LNCaP clone FGC (cell line): ENCODE measurements around the gene GAB2.

ENCODE experiments used
- DNase-seq: peaks from one replicate; pipeline ENCODE4 v3.0.0-alpha.2; 2011; ENCODE audit warnings: low read depth
- H3K4me3 ChIP-seq: 2 replicates; pipeline ENCODE4 v1.5.1; 2011; ENCODE audit warnings: mild to moderate bottlenecking, low read depth, low read length, control low read depth
- TF ChIP-seq, protein P1 (sequence below): IDR thresholded peaks from 2 replicates; pipeline ENCODE4 v1.5.1; 2012; ENCODE audit warnings: mild to moderate bottlenecking; ENCODE audit not compliant: control insufficient read depth, insufficient read depth; ENCODE audit errors: extremely low read depth

Gene GAB2

DNA sequence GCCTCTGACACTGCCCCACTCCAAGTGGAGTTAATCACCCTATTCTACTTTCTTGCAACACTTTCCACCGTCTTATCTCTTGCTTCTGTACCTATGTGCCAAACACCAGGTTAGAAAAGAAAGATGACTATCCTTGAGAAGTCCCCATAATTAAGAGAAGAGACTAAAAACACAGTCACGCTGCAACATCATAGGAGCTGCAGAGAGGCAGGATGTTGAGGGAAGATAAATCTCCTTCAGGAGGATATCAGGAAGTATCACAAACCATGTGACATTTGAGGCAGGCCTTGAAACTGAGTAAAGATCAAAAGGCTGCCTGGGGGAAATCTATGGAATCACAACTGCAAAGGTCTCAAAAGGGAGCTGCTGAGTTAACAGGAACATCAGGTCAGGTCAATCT is 24.8 kb downstream of the GAB2 start:
- TF ChIP-seq, protein P1, sequence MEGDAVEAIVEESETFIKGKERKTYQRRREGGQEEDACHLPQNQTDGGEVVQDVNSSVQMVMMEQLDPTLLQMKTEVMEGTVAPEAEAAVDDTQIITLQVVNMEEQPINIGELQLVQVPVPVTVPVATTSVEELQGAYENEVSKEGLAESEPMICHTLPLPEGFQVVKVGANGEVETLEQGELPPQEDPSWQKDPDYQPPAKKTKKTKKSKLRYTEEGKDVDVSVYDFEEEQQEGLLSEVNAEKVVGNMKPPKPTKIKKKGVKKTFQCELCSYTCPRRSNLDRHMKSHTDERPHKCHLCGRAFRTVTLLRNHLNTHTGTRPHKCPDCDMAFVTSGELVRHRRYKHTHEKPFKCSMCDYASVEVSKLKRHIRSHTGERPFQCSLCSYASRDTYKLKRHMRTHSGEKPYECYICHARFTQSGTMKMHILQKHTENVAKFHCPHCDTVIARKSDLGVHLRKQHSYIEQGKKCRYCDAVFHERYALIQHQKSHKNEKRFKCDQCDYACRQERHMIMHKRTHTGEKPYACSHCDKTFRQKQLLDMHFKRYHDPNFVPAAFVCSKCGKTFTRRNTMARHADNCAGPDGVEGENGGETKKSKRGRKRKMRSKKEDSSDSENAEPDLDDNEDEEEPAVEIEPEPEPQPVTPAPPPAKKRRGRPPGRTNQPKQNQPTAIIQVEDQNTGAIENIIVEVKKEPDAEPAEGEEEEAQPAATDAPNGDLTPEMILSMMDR: no peak
- no peak for DNase-seq
- H3K4me3 ChIP-seq: no peak overlapping the region

DNA sequence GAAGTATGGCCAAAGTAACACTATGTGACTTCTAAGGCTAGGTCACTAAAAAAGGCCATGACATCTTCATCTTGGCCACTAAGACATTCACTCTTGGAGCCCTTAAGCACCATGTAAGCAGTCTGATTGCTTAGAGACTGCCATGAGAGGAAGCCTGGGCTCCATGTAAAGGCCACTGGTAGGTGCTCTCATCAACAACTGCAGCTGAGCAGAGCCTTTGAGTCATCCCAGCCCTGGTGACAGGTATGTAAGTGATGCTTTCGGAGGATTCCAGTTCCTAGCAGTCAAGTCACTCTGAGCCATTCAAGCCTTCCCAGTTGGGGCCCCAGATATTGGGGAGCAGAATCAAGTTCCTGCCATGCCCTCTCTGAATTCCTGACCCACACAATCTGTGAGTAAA is 26.2 kb downstream of the GAB2 start:
- TF ChIP-seq, protein P1: no peak
- no peak for DNase-seq
- no peak overlapping the region for H3K4me3 ChIP-seq

DNA sequence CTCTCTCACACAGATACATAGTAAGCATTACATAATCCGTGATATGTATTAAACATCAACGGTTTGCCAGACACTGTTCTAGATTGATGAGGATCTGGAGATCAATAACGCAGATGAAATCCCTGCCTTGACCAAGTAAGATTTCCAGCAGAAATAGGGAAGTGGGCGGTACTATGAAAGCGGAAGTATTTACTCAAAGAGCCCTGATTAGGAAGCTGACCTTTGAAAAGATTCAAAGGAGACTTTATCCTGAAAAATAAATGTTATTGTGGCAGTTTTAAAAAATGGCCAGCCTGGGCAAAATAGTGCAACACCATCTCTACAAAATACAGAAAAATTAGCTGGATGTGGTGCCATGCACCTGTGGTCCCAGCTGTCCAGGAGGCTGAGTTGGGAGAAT is 26.8 kb downstream of the GAB2 start:
- no peak overlapping the region for H3K4me3 ChIP-seq
- DNase-seq: no peak
- TF ChIP-seq, protein P1: no peak

DNA sequence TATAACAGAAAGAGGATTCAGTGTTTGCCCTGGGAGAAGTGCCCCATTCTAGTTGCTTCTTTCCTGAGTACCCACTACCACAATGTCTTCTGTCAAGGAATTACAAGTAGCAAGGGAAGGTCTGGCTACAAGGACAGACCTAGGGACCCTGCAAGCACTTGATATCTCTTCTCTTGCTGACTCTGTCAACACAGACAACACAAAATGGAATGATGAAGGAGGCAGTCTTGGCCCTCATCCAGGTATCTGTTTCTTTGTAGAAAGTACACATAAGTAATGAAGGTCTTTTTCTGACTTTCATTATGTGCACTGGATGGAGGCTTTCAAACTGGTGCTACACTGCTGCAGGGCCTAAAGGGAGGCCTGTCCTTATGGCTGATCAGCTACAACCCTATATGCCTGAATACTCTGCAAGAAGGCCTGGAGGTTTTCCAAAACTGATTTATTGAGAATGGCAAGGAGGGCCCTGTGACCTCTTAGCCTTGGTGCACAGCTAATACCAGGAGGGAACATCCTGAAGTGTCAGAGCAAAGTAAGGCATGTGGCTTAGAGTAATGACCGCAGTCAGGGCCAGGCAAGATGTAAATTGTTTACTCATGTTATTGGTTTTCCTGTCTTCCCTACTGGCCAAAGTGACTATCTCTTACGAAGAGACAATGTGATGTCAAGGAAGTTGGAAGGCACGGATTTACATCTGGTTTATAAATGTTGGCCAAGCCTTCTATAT is 31.2 kb downstream of the GAB2 start:
- DNase-seq: no peak
- TF ChIP-seq, protein P1: no peak
- no peak overlapping the region for H3K4me3 ChIP-seq

DNA sequence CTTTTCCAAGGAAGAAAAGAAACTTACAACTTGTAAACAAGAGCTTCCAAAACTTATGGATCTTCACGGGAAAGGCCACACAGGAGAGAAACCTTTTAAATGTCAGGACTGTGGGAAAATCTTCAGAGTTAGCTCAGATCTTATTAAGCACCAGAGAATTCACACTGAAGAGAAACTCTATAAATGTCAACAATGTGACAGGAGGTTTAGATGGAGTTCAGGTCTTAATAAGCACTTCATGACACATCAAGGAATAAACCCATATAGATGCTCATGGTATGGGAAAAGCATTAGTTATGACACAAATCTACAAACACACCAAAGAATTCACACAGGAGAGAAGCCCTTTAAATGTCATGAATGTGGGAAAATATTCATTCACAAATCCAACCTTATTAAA is 32.4 kb downstream of the GAB2 start:
- TF ChIP-seq, protein P1: no peak
- DNase-seq: no peak
- no peak overlapping the region for H3K4me3 ChIP-seq

DNA sequence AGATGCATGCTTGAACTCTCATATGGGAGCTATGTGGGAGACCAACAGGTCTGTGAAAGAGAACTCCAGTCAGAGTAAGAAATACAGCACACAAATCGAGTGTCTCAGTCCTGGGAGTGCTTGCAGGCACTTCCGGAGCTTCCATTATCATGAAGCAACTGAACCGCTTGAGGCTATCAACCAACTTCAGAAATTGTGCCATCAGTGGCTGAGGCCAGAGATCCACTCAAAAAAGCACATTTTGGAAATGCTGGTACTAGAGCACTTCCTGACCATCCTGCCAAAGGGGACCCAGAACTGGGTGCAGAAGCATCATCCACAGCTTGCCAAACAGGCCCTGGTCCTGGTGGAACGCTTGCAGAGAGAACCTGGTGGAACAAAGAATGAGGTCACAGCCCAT is 33.4 kb downstream of the GAB2 start:
- TF ChIP-seq, protein P1: no peak
- DNase-seq: no peak

DNA sequence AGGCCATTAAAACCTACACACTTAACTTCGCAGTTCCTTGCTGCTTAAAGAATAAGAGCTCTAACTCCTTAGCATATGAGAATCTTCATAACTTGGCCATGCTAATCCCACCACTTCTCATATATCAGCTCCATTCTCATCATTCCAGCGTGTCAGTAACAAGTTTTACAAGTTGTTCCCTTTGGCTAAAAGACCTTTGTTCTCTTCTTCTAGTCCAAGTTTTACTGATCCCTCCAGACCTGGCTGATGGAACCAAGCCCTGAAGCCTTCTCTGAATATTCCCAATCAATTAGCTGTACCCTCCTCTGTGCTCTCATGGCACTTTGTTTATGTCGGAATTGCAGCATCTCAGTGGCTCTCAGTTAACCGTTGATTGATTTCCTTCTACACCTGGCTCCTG is 35.8 kb downstream of the GAB2 start:
- no peak for DNase-seq
- H3K4me3 ChIP-seq: no peak overlapping the region
- TF ChIP-seq, protein P1: no peak

More for the DNA sequence above, 33.4 kb downstream of the GAB2 start:
- H3K4me3 ChIP-seq: no peak overlapping the region
